VCaP (cell line): Measurements from ENCODE around the gene XAB2.
A peak's percentile ranks its signal among the peaks of the same experiment; 100 is the strongest.

ENCODE experiments used
- H3K27ac ChIP-seq: fragments of 450-650 bp; 2 replicates; pipeline ENCODE4 v1.5.1; 2017
- CTCF ChIP-seq: fragments of 450-650 bp; conservative IDR thresholded peaks from 2 replicates; pipeline ENCODE4 v1.5.1; 2017; ENCODE audit warnings: mild to moderate bottlenecking, moderate library complexity

XAB2 gene

DNA sequence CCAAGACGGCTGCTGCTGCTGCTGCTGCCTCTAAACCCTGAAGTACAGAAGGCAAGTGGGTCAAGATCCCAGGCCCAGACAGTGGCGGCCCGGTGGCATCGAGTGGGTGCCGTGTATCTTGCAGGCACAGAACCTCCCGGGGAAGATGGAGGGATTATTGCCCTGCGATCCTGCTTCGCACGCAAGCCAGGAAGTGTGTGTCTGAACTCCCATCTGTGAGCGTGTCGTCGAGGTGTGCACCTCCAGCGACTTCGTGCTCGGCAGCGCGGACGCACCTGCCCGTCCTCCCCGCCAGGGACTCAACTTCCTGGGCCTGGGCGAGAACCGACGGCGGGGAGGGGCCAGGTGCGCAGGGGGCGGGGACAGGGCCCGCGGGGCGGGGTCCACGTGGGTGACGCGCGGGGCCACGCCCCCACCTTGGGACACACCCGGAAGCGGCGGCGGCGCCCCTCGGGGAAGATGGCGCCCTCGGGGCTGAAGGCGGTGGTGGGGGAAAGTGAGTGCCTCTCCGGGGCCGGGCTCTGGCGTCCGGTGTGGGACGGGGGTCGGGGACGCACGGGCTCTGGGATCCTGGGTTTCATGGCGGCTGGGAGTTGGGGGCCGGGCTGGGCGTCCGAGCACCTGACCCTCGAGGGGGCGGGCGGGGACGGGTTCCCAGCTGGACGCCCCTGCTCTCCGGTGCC lies 7.5 kb upstream of the XAB2 start, which contains the start of gene STXBP2:
Gene STXBP2, plus strand, starts transcription at position 420 of the 683 bp plus-strand sequence. Its CDS starts 40 bp downstream, at position 460.
- no peak within 1 kb of the TSS for H3K27ac ChIP-seq
- no peak for TF ChIP-seq CTCF

DNA sequence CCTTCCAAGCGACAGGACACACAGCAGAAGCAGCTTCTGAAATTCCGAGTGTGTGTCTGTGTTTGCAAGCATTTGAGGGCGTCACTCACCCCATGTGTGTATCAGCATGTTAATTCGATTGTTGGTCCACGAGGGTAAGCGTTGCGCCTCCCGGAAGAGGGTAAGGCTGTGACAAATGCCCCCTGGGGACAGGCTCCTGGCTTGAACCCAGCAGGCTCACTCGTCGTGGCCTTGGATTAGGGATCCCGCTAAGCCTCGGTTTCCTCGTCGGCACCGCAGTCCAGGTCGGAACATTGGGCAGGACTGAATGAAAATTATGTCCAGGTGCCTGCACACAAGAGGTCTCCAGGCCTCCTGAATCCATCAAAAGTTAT lies 7.0 kb upstream of the XAB2 start:
- no peak for TF ChIP-seq CTCF
- H3K27ac ChIP-seq, result no peak overlapping the region

- H3K27ac ChIP-seq, result no peak overlapping the region
- no peak for TF ChIP-seq CTCF
These were observed 6.3 kb upstream of the XAB2 start for GRCh38 chr19:7635670-7636069.

DNA sequence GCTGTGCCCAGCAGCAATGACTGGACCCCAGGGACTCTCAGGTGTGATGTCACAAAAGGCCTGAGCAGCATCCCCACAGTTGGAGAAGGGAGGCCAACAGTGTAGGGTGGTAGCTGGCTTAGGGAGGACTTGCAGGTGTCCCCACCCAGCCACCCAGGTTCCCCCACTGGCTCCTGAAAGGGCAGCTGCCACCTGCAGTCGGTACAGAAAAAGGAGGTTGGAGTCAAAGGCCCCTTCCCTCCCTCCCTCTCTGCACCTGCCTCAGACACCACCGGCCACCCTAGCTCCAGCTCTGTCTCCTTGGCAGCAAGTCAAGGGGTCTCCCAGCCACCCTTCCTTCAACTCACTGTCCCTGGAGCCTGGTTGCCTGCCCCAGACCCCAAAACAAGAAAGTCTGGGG lies 4.4 kb upstream of the XAB2 start, which contains the start of gene PCP2:
Gene PCP2, minus strand, starts transcription at position 22 of the 400 bp plus-strand sequence. CDS start 262 bp downstream, outside the sequence.
- H3K27ac ChIP-seq, result no peak within 1 kb of the TSS
- no peak for TF ChIP-seq CTCF

- no peak overlapping the region for H3K27ac ChIP-seq
- no peak for TF ChIP-seq CTCF
These were observed 3.2 kb upstream of the XAB2 start for GRCh38 chr19:7632340-7633203.

- H3K27ac ChIP-seq, result no peak overlapping the region
- no peak for TF ChIP-seq CTCF
These were observed 2.2 kb upstream of the XAB2 start for GRCh38 chr19:7631577-7631976.

- no peak for TF ChIP-seq CTCF
These were observed 595 bp downstream of the XAB2 start for GRCh38 chr19:7628589-7629311.

More at GRCh38 chr19:7628589-7629311, 595 bp downstream of the XAB2 start:
- H3K27ac ChIP-seq, result peak overlapping the region; percentile 66; the same call in 1 of the 2 replicates
